GM12873 (cell line): ENCODE results near the gene CDKN1A.

ENCODE experiments used
- TF ChIP-seq, protein P1 (sequence below): IDR thresholded peaks from 2 replicates; pipeline ENCODE4 v1.5.1; 2012; ENCODE audit warnings: low read depth, mild to moderate bottlenecking, moderate library complexity, low read length, control low read depth; ENCODE audit not compliant: insufficient read depth; ENCODE audit errors: missing control alignments

CDKN1A gene

DNA sequence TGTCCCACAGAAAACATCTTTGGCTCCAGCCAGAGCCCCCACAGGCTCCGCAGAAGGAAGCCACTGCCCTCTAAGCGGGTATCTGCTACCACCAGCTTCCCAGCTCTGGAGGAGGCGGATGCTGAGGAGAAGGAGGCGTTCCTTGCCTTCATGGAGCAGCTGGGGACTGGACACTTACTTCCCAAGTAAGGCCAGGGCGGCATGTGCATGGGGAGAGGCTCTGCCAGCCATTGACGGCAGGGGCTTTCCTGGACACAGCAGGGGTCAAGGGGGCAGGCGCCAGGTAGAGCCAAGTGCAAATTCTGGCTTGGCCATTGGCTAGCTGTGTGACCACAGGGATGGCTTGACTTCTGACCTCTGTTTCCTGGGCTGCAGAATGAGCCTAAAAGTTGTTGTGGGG, 37.0 kb downstream of the CDKN1A start:
- TF ChIP-seq, protein P1, sequence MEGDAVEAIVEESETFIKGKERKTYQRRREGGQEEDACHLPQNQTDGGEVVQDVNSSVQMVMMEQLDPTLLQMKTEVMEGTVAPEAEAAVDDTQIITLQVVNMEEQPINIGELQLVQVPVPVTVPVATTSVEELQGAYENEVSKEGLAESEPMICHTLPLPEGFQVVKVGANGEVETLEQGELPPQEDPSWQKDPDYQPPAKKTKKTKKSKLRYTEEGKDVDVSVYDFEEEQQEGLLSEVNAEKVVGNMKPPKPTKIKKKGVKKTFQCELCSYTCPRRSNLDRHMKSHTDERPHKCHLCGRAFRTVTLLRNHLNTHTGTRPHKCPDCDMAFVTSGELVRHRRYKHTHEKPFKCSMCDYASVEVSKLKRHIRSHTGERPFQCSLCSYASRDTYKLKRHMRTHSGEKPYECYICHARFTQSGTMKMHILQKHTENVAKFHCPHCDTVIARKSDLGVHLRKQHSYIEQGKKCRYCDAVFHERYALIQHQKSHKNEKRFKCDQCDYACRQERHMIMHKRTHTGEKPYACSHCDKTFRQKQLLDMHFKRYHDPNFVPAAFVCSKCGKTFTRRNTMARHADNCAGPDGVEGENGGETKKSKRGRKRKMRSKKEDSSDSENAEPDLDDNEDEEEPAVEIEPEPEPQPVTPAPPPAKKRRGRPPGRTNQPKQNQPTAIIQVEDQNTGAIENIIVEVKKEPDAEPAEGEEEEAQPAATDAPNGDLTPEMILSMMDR, result no peak

DNA sequence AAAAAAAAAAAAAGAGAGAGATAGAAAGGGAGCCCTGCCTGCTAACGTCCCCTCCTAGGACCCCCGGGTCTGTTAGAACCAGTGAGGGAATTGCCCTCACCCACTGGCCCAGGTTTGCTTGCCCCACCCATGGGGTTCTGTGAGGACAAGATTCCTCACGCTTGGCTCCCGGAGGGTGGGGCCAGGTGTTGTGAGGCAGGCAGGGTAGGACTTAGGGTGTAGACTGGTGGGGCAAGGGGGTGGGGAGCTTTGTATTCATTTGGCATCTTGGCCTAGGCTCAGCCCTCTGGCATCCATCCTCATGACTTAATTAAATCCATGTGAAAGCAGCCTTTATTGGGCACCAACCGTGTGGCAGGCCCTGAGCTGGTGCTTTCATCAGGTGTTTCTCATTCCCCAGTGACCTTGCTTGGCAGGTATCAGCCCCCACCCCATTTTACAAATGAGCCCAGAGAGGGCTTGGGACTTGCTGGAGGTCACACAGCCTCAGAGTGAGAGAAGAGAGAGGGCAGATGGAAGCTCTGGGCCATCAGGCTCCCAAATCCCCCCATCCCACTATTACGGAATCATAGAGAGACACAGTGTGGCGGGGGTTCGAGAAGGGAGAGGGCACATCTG, 38.1 kb downstream of the CDKN1A start:
- TF ChIP-seq, protein P1, result no peak

DNA sequence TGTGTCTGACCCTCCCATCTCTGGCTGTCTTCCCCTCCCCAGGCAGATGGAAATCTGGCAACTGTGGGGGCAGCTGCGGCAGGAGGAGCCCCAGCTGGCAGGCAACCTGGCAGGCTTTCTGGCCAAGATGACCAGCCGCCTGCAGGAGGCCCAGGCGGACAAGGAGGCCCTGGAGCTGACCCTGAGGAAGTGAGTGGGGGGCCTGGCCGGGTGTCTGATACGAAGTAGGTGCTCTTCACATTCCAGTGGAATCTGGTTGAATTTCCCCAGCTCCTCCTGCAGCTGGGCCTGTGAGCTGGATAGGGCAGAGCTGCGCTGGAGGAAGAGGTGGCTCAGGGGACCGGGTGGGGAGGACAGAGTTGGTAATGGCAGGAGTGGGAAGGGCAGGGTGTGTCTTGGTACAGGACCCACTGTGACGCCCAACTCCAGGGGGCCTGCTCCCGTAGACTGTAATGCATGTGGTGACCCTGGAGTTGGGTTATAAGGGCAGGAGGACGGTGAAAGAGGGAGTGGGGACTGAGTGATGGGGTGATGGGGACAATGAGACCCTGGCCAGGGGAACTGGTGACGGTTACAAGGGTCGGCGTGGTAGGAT, 38.8 kb downstream of the CDKN1A start:
- TF ChIP-seq, protein P1, result no peak

DNA sequence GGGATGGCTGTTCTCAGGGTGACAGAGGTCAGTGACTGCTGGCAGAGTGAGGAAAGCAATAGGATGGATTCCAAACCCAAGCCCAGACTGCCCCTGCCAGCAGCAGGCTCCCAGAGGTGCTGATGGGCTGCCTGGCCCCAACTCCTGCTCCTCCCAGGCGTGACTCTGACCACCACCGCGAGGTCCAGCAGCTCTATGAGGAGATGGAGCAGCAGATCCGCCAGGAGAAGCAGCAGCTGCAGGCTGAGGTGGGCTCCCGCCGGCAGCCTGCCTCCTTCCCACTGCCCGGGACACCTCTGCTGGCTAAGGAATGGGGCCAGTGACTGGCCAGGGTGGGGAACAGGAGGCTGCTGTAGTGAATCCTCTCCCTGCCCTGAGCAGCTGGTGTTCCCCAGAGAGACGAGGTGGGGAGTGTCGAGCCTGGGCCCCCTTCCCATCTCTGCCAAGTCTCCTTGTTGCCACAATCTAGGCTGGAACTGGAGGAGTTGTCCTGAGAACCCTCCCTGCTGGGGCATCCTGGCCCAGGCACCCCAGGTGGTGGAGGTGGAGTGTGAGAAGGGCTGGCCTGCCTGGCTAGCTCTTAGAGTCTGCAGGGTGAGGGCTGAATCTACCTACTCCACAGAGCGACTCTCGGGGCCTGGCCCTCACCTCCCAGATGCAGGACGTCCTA, 39.5 kb downstream of the CDKN1A start:
- TF ChIP-seq, protein P1, result no peak

DNA sequence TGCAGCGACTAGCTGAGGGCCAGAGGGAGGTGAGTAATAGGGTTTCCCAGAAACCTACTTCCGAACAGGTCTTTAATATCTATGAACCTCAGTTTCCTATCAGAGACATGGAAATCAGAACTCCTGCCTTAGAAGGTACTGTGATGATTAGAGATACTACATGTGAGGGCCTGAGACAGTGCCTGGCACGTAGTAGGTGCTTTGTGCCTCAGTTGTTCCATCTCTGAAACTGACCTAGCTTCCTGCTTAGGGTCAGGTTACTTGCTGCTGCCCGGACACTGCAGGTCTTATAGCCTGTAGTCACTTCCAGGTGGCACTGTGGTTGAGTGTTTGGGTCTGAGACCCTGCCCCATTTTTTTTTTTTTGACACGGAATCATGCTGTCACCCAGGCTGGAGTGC, 40.0 kb downstream of the CDKN1A start:
- TF ChIP-seq, protein P1, result no peak

DNA sequence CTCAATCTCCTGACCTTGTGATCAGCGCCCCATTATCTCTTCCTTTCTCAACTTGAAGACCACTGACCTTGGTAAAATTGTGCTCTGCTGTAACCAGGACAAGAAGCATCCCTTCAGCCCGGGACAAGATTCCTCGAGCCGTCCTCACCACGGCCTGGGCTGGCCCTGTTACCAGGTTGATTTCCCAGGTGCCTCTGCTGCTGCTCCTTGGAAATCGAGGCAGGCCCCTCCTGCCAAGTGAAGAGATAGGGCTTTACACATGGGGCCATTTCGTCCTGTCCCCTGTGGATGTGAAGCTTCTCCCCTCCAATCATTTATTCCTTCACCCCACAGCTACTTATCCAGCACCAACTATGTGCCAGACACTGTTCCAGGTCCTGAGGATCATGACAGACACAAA, 40.6 kb downstream of the CDKN1A start:
- TF ChIP-seq, protein P1, result no peak

DNA sequence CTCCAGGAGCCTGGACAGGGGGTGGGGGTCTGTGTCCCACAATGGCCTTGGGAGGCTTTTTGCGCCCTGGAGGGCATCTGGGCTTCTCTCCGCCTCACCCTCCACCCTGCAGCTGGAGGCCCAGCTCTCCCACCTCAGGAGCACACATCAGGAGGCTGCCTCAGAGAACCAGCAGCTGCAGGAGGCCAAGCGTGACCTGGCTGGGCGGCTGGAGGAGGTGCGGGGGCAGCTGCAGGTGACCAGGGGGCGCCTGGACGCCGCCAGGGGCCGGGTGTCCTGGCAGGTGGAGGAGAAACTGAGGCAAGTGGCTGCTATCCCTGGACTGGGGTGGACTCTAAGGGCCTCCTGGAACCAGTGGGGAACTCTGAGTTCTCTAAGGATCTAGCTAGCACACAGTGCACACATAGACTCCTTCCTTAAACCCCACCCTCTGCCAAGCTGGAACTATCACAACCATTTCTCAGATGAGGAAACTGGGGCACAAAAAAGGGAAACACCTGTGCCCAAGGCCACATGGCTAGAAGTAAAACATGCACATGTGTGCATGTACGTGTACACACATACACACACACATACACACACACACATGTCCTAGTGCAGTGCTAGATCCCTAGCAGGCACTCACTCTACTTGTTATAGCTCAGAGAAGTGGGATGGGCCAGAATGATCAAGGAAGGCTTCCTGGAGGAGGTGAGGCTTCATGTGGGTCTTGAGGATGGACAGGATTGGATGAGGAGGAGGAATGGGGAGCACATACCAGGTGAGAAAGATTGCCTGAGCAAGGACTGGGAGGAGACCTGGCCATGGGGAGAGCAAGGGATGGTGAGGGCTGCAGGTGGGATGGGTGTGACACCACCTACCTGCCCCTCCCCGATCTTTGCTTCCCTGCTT, 42.0 kb downstream of the CDKN1A start:
- TF ChIP-seq, protein P1, result no peak
